H9 (cell line): ENCODE measurements around the gene GNPTAB. TPM values are rescaled to one million over a fixed set of nuclear protein-coding genes. Genes with fewer than 3 reads are reported as not detected.

Source experiments
- DNase-seq: peaks from one replicate; pipeline ENCODE4 v3.0.0-alpha.2; 2017
- H2AFZ ChIP-seq: one replicate; pipeline ENCODE4 v1.6.1; 2013; ENCODE audit warnings: mild to moderate bottlenecking, low read length, control low read depth, moderate library complexity
- H2AK5ac ChIP-seq: 2 replicates; pipeline ENCODE4 v1.6.1; 2013; ENCODE audit warnings: low read length, control low read depth, mixed read lengths; ENCODE audit not compliant: insufficient read length
- H2BK120ac ChIP-seq: one replicate; pipeline ENCODE4 v1.6.1; 2013; ENCODE audit warnings: low read depth, mild to moderate bottlenecking, low read length, control low read depth, inconsistent platforms; ENCODE audit not compliant: poor library complexity, severe bottlenecking
- H2BK12ac ChIP-seq: 2 replicates; pipeline ENCODE4 v1.6.1; 2013; ENCODE audit warnings: low read length, control low read depth, mixed read lengths, low read depth; ENCODE audit not compliant: insufficient read length
- H2BK15ac ChIP-seq: 2 replicates; pipeline ENCODE4 v1.6.1; 2013; ENCODE audit warnings: low read depth, low read length, control low read depth
- H2BK20ac ChIP-seq: one replicate; pipeline ENCODE4 v1.6.1; 2013; ENCODE audit warnings: low read depth, mild to moderate bottlenecking, low read length, control low read depth, inconsistent platforms; ENCODE audit not compliant: poor library complexity, severe bottlenecking
- H2BK5ac ChIP-seq: 2 replicates; pipeline ENCODE4 v1.6.1; 2013; ENCODE audit warnings: low read length, control low read depth, mixed read lengths; ENCODE audit not compliant: insufficient read length
- H3K14ac ChIP-seq: 2 replicates; pipeline ENCODE4 v1.6.1; 2013; ENCODE audit warnings: low read length, control low read depth; ENCODE audit not compliant: insufficient read depth
- H3K18ac ChIP-seq: 2 replicates; pipeline ENCODE4 v1.6.1; 2013; ENCODE audit warnings: low read depth, mild to moderate bottlenecking, mixed read lengths, low read length, control low read depth; ENCODE audit not compliant: insufficient read length
- H3K23ac ChIP-seq: 2 replicates; pipeline ENCODE4 v1.6.1; 2013; ENCODE audit warnings: low read length, control low read depth, mixed read lengths, low read depth; ENCODE audit not compliant: insufficient read length
- H3K23me2 ChIP-seq: 2 replicates; pipeline ENCODE4 v1.6.1; 2013; ENCODE audit warnings: low read depth, mild to moderate bottlenecking, mixed read lengths, low read length, control low read depth; ENCODE audit not compliant: insufficient read length, poor library complexity, severe bottlenecking
- H3K27ac ChIP-seq: 2 replicates; pipeline ENCODE4 v1.5.1; 2013; ENCODE audit warnings: low read length, control low read depth, mixed read lengths, low read depth; ENCODE audit not compliant: insufficient read length
- H3K27me3 ChIP-seq: 2 replicates; pipeline ENCODE4 v1.6.1; 2013; ENCODE audit warnings: low read length, control low read depth, inconsistent platforms; ENCODE audit not compliant: insufficient read depth
- H3K4ac ChIP-seq: 2 replicates; pipeline ENCODE4 v1.6.1; 2013; ENCODE audit warnings: low read depth, mild to moderate bottlenecking, control low read depth, inconsistent platforms, low read length, moderate library complexity
- H3K4me1 ChIP-seq: 2 replicates; pipeline ENCODE4 v1.6.1; 2013; ENCODE audit warnings: low read length, control low read depth, inconsistent platforms; ENCODE audit not compliant: insufficient read depth
- H3K4me2 ChIP-seq: 2 replicates; pipeline ENCODE4 v1.6.1; 2013; ENCODE audit warnings: low read length, control low read depth, mixed read lengths; ENCODE audit not compliant: insufficient read length, insufficient read depth
- H3K56ac ChIP-seq: 2 replicates; pipeline ENCODE4 v1.6.1; 2013; ENCODE audit warnings: low read depth, mild to moderate bottlenecking, mixed read lengths, low read length, control low read depth; ENCODE audit not compliant: insufficient read length
- H3K79me1 ChIP-seq: 2 replicates; pipeline ENCODE4 v1.6.1; 2013; ENCODE audit warnings: low read depth, mild to moderate bottlenecking, moderate library complexity, low read length, control low read depth, inconsistent platforms; ENCODE audit not compliant: insufficient read depth, poor library complexity, severe bottlenecking
- H3K79me2 ChIP-seq: 2 replicates; pipeline ENCODE4 v1.6.1; 2013; ENCODE audit warnings: low read length, control low read depth, inconsistent platforms; ENCODE audit not compliant: insufficient read depth
- H3K9ac ChIP-seq: 2 replicates; pipeline ENCODE4 v1.6.1; 2013; ENCODE audit warnings: low read length, control low read depth, mixed read lengths; ENCODE audit not compliant: insufficient read length; ENCODE audit errors: extremely low read depth
- H3K9me3 ChIP-seq: one replicate; pipeline ENCODE4 v1.6.1; 2013; ENCODE audit warnings: low read depth, low read length, inconsistent platforms; ENCODE audit not compliant: control insufficient read depth
- H3T11ph ChIP-seq: one replicate; pipeline ENCODE4 v1.6.1; 2013; ENCODE audit warnings: mild to moderate bottlenecking, low read length, control low read depth, inconsistent platforms
- H4K20me1 ChIP-seq: one replicate; pipeline ENCODE4 v1.6.1; 2013; ENCODE audit not compliant: control insufficient read depth, insufficient read length, insufficient read depth
- H4K5ac ChIP-seq: 2 replicates; pipeline ENCODE4 v1.6.1; 2013; ENCODE audit warnings: low read depth, mild to moderate bottlenecking, mixed read lengths, low read length, control low read depth; ENCODE audit not compliant: insufficient read length
- H4K8ac ChIP-seq: replicated peaks from 2 replicates; pipeline ENCODE4 v1.6.1; 2013; ENCODE audit warnings: low read length, control low read depth, mixed read lengths, low read depth; ENCODE audit not compliant: insufficient read length
- H4K91ac ChIP-seq: 2 replicates; pipeline ENCODE4 v1.6.1; 2013; ENCODE audit warnings: low read depth, mild to moderate bottlenecking, moderate library complexity, mixed read lengths, low read length, control low read depth; ENCODE audit not compliant: insufficient read length
- H3K27ac Mint-ChIP-seq, 3 experiments: 2 replicates in 2 of 3; 3 replicates in 1 of 3; pipeline ENCODE4 v1.8.0; 2020 to 2021; ENCODE audit warnings: mixed read lengths in 3 of 3, mild to moderate bottlenecking in 1 of 3, moderate library complexity in 1 of 3
- H3K27me3 Mint-ChIP-seq: 2 replicates; pipeline ENCODE4 v1.8.0; 2021; ENCODE audit warnings: low read depth, mild to moderate bottlenecking, moderate library complexity, mixed read lengths
- H3K36me3 Mint-ChIP-seq, 3 experiments: 2 replicates in 2 of 3; 3 replicates in 1 of 3; pipeline ENCODE4 v1.8.0; 2020 to 2021; ENCODE audit warnings: low read depth in 3 of 3, mixed read lengths in 3 of 3; ENCODE audit not compliant: insufficient read depth in 1 of 3
- H3K4me1 Mint-ChIP-seq, 2 experiments: 2 replicates each; pipeline ENCODE4 v1.8.0; 2020; ENCODE audit warnings: mixed read lengths in 2 of 2
- H3K4me3 Mint-ChIP-seq, 2 experiments: 2 replicates in 1 of 2; 3 replicates in 1 of 2; pipeline ENCODE4 v1.8.0; 2020 to 2021; ENCODE audit warnings: mild to moderate bottlenecking in 2 of 2, mixed read lengths in 2 of 2, moderate library complexity in 1 of 2
- H3K9me3 Mint-ChIP-seq, 2 experiments: 2 replicates in 1 of 2; 3 replicates in 1 of 2; pipeline ENCODE4 v1.8.0; 2020; ENCODE audit warnings: mild to moderate bottlenecking in 2 of 2, mixed read lengths in 2 of 2, moderate library complexity in 1 of 2
- WGBS: extraction: QIAGEN DNeasy Blood & Tissue Kit; methylation state at CpG from one replicate; pipeline ENCODE4 v1.1.7; 2013; ENCODE audit warnings: missing lambda C conversion rate, low lambda C conversion rate, mixed read lengths; ENCODE audit not compliant: insufficient read length; ENCODE audit errors: extremely low coverage; 5-methylcytosine and 5-hydroxymethylcytosine counted together
- total RNA-seq: library from RNA; stranded (reverse); gene quantifications from 2 replicates; pipeline ENCODE4 v1.2.1, GENCODE V29; 2021
- TF ChIP-seq, protein P1 (sequence below): fragments of 200-600 bp; sonication (generic); conservative IDR thresholded peaks from 3 replicates; pipeline ENCODE4 v1.8.0; 2021; ENCODE audit warnings: antibody characterized with exemption, mild to moderate bottlenecking

GNPTAB gene
- total RNA-seq, 1 experiment from 2014 or later, result 44.3 TPM

- Histone ChIP-seq H2BK20ac (no peak overlapping the region), H3K27me3 (no peaks in the 10 kb centered on the region), H3T11ph (no peak overlapping the region), H2BK12ac (no peak overlapping the region), H3K9me3 (no peaks in the 10 kb centered on the region), H3K4ac (no peak overlapping the region), H3K79me1 (no peaks in the 10 kb centered on the region), H3K4me1 (no peaks in the 10 kb centered on the region), H3K56ac (no peak overlapping the region), H2BK5ac (no peak overlapping the region), H3K79me2 (no peaks in the 10 kb centered on the region), H2AFZ (no peak overlapping the region), H4K20me1 (no peaks in the 10 kb centered on the region), H3K14ac (no peak overlapping the region), H3K9ac (no peak overlapping the region), H3K23me2 (no peaks in the 10 kb centered on the region), H4K8ac (no peak overlapping the region), H2AK5ac (no peak overlapping the region), H2BK15ac (no peak overlapping the region), H4K5ac (no peak overlapping the region), H3K23ac (no peak overlapping the region), H4K91ac (no peak overlapping the region), H3K18ac (no peak overlapping the region), H3K4me2 (no peak overlapping the region), H3K27ac (no peak overlapping the region), H2BK120ac (no peak overlapping the region)
- TF ChIP-seq, protein P1, sequence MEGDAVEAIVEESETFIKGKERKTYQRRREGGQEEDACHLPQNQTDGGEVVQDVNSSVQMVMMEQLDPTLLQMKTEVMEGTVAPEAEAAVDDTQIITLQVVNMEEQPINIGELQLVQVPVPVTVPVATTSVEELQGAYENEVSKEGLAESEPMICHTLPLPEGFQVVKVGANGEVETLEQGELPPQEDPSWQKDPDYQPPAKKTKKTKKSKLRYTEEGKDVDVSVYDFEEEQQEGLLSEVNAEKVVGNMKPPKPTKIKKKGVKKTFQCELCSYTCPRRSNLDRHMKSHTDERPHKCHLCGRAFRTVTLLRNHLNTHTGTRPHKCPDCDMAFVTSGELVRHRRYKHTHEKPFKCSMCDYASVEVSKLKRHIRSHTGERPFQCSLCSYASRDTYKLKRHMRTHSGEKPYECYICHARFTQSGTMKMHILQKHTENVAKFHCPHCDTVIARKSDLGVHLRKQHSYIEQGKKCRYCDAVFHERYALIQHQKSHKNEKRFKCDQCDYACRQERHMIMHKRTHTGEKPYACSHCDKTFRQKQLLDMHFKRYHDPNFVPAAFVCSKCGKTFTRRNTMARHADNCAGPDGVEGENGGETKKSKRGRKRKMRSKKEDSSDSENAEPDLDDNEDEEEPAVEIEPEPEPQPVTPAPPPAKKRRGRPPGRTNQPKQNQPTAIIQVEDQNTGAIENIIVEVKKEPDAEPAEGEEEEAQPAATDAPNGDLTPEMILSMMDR, result no peak
- Mint-ChIP-seq H3K27ac (no peak overlapping the region), H3K36me3 (peaks cover 2 to 50% (median 50%) of the 10 kb centered on the region in 3 experiments; a peak in 6 of 7 replicates), H3K4me3 (no peak overlapping the region), H3K9me3 (no peaks in the 10 kb centered on the region), H3K4me1 (peaks cover 10 to 11% of the 10 kb centered on the region in 2 experiments), H3K27me3 (no peaks in the 10 kb centered on the region)
- WGBS, result no CpG with 5 or more reads among the region's 1 CpG
- no peak for DNase-seq
Observed at GRCh38 chr12:101747697-101748096, 83.1 kb downstream of the GNPTAB start.
